ENCODE results near the gene ANKRD6.

Gene ANKRD6

DNA sequence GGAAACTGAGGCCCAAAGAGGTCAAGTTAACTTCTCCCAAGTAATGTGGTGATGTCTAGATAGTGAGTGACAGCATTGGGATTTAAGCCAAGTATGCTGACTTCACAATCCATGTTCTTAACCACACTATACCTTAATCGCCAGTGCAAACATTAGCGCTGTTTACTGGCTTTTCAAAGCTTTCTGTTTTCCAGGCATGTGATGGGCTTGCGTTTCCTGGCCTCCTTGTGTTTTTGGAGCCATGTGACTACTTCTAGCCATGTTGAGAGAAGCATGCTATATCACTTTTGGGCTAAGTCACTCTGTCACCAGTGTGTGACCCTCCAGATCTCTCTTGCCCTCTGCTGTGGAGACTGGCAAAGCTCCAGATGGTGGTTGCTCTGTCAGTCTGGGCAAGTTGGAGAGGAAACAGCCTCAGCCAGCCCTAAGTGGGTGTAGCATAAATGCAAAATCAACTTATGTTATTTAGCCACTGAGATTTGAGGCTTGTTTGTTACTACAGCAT lies 76.9 kb downstream of the ANKRD6 start:
- no peak for DNase-seq (ENCODE audit: low spot score)

GRCh38 chr6:89510393-89510792 lies 77.4 kb downstream of the ANKRD6 start:
- DNase-seq (ENCODE audit: low spot score) = no peak

- no peak for DNase-seq (ENCODE audit: low spot score)
Observed at GRCh38 chr6:89518352-89519055, 85.6 kb downstream of the ANKRD6 start.

DNA sequence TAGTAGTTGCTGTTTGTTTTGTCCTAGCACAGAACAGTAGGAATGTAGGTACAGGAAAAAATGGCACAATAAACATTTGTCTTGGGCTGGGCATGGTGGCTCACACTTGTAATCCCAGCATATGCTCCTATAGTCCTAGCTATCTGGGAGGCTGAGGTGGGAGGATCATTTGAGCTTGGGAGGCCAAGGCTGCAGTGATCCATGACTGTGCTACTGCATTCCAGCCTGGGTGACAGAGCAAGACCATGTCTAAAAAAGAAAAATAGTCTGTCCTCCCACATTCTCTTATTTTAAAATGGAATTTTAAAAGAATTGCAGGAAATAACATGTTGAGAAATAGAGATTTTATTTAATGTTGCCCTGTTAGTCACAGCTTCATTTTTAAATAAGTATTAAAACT lies 87.8 kb downstream of the ANKRD6 start:
- no peak for DNase-seq (ENCODE audit: low spot score)

- no peak for DNase-seq (ENCODE audit: low spot score)
Observed at GRCh38 chr6:89522778-89523177, 89.8 kb downstream of the ANKRD6 start.

DNA sequence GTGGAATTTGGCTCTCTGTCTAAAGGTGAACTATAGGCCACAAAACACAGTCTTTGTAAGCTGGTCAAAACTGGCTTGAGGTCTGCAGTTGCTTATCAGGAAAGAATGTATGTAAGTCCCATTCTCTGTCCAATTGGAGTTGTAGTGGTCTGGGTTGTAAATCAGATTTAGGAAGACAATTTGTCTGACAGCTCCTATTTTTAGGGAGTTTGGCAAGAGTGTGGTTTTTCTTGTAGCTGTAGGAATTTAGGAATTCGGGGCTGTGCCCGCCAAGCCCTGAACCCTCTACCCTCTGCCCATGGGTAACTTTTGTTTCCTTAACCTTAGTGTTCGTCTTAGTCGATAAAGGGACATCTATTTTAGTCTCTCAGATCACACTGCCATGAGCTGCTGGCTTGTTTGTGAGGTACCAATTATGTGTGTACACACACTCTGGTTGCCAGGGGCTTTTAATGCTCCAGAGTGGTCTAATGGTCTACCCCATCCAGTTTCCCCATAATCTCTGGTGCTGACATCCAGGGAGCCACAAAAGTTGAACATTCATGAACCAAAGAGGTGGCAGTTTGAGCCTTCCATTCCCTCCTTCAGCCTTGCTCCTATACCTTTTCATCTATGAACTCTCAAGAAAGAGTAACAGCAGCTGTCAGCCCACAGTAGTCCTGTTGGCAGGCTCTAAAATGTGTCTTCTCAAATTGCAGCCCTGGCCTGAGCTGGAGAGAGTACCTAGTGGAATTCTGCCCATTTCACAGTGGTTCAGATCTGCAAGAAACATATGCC lies 93.0 kb downstream of the ANKRD6 start:
- no peak for DNase-seq (ENCODE audit: low spot score)

DNA sequence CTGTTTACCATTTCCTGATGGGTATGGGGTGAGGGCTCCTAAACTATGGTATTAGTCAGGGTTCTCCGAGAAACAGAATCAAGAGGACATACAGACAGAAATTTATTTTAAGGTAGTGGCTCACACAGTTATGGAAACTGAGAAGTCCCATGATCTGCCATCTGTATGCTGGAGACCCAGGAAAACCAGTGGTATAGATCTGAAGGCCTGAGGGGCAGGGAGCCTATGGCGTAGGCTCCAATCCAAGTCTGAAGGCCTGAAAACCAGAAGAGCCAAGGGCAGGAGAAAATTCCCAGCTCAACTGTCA lies 93.6 kb downstream of the ANKRD6 start:
- no peak for DNase-seq (ENCODE audit: low spot score)

DNA sequence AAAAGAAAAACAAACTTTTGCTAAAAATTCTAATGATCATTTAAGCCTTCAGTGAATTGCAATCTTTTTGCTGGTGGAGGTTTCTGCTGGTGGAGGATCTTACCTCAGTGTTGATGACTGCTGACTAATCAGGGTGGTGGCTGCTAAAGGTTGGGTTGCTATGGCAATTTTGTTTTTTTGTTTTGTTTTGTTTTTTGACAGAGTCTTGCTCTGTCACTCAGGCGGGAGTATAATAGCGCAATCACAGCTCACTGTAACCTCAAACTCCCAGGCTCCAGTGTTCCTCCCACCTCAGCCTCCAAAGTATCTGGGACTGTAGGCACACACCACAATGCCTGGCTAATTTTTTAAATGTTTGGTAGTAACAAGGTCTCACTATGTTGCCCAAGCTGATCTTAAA lies 94.7 kb downstream of the ANKRD6 start:
- no peak for DNase-seq (ENCODE audit: low spot score)

- DNase-seq (ENCODE audit: low spot score) = no peak
Observed at GRCh38 chr6:89528866-89529265, 95.9 kb downstream of the ANKRD6 start.

GRCh38 chr6:89530982-89531381 lies 98.0 kb downstream of the ANKRD6 start:
- DNase-seq (ENCODE audit: low spot score) = no peak

GRCh38 chr6:89536231-89536630 lies 103.3 kb downstream of the ANKRD6 start:
- no peak for DNase-seq (ENCODE audit: low spot score)

DNA sequence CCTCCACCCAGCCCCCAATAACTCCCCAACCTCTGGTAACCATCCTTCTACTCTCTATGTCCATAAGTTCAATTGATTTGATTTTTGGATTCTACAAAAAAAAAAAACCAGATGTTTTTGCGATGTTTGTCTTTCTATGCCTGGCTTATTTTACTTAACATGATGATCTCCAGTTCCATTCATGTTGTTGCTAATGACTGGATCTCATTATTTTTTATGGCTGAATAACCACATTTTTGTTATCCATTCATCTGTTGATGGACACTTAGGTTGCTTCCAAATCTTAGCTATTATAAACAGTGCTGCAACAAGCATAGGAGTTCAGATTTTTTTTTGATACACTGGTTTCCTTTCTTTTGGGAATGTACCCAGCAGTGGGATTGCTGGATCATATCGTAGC lies 106.8 kb downstream of the ANKRD6 start:
- no peak for DNase-seq (ENCODE audit: low spot score)

DNA sequence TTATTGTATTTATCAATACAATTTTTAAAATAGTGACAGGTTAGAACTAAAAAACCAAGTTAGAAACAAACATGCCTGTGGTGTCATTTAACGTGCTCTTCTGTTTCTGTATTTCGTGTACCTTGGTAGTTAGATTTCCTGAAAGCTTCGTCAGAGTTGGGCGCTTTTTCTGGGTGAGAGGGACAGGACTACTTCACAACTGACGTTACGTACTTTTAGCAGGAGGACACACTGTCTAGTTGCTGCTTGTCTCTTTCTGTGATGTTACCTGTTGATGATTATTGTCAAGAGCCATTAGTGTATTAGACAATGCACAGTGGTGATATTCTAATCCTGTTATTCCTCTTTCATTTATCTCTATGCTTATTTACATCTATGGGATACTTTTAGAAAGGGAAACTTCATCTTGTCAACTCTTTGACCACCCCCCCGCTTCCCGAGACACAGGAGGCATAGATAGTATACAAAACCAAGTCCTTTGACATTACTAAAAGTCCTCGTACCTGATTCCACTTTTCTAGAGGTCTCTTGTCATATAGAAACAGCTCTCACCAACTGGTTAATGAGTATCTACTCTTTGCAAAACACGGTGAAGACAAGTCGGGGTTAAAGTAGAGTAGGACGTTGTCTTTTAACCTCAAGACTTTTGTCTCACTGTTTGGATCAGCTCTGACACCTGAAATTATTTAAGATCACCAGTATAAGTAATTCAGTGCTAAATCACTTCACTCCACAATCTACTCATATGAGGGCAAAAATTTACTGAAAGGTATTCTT lies 109.3 kb downstream of the ANKRD6 start:
- no peak for DNase-seq (ENCODE audit: low spot score)

GRCh38 chr6:89542866-89543265 lies 109.9 kb downstream of the ANKRD6 start:
- no peak for DNase-seq (ENCODE audit: low spot score)

GRCh38 chr6:89547281-89547680 lies 114.3 kb downstream of the ANKRD6 start:
- no peak for DNase-seq (ENCODE audit: low spot score)

- DNase-seq (ENCODE audit: low spot score) = no peak
Observed at GRCh38 chr6:89553431-89553830, 120.5 kb downstream of the ANKRD6 start.

DNA sequence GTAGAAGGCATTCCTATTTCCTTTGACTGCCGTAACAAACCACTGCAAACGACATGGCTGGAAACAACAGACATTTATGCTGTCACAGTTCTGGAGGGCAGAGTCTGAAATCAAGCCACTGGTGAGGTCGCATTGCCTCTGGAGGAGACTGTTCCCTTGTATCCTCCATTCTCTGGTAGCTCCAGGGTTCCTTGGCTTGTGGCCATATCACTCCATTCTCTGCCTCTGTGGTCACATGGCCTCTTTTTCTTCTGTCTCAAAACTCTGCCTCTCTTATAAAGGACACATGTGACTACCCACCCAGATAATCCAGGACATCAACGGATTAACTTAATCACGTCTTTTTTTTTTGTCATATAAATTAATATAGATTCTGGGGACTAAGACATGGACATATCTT lies 121.2 kb downstream of the ANKRD6 start:
- DNase-seq (ENCODE audit: low spot score) = no peak

DNA sequence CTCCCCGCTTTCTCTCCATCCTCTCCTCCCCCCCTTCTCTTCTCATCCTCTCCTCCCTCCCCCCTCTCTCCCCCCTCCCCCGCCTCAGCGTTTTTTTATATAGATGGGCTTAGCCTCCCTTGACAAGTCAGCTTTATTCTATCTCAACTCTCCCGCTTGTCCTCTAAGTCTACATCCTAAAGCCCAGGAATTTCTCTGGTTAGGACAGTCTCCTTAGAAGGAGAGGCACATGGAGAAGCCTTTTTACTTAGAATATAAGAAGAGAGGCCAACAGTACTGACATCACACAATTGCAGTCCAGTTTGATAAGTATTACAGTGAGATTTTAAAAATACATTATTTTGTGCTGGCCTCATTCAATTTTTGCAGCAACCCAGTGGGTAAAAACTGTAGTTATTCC lies 122.1 kb downstream of the ANKRD6 start:
- no peak for DNase-seq (ENCODE audit: low spot score)

DNA sequence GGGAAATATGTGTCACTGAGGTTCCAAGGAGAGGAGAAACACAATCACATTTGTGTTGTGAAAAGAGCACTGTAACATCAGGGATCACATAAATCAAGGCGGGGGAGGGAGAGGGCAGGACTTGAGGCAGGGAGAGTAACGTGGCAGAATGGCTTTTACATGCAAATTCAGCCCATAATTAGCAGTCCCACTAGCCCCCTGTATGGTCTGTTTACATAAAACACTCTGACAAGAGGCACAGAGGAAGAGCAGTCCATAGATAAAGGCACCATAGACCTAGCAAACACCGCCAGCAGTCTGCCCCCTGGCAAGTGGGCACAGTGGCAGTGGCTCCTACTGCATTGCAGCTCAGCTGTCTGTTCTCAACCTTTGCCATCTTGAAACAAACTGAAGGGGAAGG lies 122.9 kb downstream of the ANKRD6 start:
- DNase-seq (ENCODE audit: low spot score) = no peak

- peak; percentile 27 for DNase-seq (ENCODE audit: low spot score)
Observed at GRCh38 chr6:89559487-89559886, 126.5 kb downstream of the ANKRD6 start.

- peak; percentile 21 for DNase-seq (ENCODE audit: low spot score)
Observed at GRCh38 chr6:89562093-89562973, 129.4 kb downstream of the ANKRD6 start.

DNA sequence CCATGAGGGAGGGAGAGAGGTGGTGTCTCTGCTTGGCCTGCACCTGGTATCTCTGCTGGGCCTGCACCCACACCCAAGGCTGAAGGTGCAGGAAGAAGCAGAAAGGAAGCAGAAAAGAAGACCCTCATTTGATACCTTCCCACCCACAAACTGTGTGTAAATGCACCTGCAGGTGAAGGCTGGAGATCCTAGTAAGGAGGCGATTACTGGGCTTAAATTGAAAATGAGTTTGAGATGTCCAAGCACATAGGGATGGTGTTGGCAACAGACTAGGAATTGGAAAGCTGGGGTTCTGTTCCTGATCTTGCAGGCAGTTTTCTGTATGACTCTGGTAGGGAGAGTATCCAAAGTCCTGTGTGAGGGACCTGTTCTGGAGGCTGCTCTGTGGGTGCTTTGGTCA lies 130.9 kb downstream of the ANKRD6 start:
- DNase-seq (ENCODE audit: low spot score) = no peak
